GM18858 (cell line): ENCODE data around the gene MIER2.
"Not testable (repeated sequence)": the region's sequence is repeated elsewhere in the genome, so short reads cannot be mapped to it uniquely, and the experiment has no call there.

Source experiments
- ATAC-seq: cut with Tn5 transposase; IDR thresholded peaks from one replicate; pipeline ENCODE4 v1.9.1; 2021; ENCODE audit not compliant: unreplicated experiment

Gene MIER2

DNA sequence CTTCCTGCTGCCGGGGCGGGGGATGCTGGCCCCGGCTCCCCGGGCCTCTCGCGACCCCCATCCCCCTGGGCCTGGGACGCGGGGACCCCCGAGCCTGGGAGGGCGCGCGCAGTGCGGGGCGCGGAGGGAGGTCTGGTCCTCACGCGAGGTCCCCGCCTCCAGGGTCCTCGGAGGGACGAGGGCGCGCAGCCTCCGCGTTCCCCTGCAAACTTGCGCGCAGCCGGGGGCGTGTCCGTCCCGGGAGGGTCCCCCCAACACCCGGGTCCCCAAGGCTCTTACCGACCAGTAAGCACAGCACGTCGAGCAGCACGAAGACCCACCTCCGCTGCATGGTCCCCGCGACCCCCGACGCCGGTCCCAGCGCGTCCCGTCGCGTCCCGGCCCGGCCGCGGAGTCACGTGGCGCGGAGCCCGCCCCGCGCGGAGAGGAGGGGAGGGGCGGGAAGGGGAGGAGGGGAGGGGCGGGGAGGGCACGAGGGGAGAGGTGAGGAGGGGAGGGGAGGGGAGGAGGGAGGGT, 53.5 kb downstream of the MIER2 start, which contains the start of gene PLPP2:
TSS of gene PLPP2 (minus strand) at position 398 of the 516 bp plus-strand sequence. CDS start at position 331, 67 bp downstream.
- ATAC-seq: no peak

DNA sequence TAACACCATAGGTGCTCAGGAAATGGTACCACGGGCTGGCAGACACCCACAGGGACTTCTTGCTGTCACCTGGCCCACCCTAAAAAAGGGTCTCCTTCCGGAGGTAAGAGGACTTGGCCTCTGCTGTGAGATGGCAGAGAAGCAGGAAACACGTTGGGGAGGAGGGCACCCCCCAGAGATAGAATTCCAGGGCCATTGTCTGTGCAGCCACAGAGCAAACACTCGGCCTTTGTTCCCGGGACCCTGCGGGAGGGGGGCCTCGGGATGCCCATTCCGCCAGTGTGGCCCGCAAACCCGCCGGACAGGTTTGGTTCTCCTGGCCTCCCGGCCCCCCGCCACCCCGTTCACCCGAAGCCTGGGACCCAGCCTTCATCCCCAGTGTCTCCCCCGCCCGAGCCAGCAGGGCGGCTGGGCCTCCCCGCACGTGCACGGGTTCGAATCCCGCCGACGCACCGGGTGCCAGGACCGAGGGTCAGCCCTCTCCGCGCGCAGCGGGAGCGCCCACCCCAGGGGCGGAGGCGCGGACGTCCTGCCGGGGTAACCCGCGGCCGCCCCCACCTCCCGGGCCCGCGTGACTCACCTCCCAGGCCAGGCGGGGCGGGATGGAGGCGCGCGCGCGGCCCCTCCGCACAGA, 54.1 kb downstream of the MIER2 start:
- no peak for ATAC-seq

GRCh38 chr19:289651-290371, 54.8 kb downstream of the MIER2 start:
- ATAC-seq: no peak

DNA sequence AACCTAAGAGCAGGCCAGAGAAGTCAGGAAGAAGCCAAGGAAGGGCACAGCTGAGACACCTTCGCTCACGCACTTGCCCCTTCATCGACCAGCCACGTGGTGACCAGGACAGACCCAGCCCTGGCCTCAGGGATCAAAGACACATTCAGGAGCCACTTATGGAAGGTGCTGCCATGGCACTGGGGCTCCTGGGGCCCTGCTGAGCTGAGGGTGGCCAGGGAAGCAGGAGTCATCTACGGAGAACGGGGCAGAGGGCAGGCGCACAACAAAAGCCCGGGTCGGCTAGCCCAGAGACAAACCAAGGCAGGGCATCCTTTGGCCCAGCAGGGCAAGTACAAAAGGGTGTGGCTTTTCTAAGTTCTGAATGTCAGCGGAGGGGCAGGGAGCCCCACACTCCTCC, 55.7 kb downstream of the MIER2 start:
- no peak for ATAC-seq

DNA sequence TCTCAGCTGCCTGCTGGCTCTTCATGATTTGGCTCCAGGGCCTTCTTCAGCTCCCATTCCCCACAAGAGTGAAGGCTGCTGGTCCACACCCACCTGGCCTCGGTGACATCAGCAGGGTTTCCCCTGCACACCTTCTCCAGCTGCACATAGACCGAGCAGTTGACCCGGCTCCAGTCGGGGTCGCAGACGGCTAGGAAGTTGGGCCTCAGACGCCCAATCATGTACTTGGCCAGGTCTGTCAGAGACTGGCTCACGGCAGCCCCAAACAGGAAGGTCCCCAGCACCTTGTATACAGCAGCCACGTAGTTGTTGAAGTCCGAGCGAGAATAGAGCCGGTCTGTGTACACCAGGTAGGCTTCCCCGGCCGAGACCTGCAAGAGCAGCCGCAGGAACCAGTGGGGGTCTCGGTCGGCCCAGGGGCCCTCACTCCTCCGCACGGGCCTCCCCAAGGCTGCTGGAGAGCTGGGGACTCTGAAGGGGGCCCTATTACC, 57.2 kb downstream of the MIER2 start:
- no peak for ATAC-seq

GRCh38 chr19:283395-283794, 61.2 kb downstream of the MIER2 start:
- no peak for ATAC-seq

- no peak for ATAC-seq
Measured at GRCh38 chr19:282501-282900, 62.1 kb downstream of the MIER2 start.

DNA sequence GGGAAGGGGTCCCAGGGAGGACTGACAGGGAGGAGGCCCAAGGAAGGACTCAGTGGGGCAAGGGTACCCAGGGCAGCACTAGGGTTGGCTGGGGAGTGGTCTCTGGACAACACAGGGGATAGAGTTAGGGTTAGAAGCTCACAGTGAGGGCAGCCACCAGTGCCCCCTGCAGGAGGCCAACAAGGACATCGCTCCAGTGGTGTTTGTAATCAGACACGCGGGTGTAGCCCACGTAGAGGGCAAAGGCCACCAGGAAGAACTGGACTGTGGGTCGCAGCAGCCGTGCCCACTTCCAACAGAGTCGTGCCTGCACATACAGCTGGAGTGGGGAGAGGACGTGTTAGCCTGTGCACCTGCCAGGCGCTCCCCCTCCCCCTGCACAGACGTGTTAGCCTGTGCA, 62.6 kb downstream of the MIER2 start:
- ATAC-seq: no peak

GRCh38 chr19:281156-281853, 63.3 kb downstream of the MIER2 start:
- ATAC-seq: no peak

GRCh38 chr19:280541-281009, 64.0 kb downstream of the MIER2 start:
- ATAC-seq: no peak

DNA sequence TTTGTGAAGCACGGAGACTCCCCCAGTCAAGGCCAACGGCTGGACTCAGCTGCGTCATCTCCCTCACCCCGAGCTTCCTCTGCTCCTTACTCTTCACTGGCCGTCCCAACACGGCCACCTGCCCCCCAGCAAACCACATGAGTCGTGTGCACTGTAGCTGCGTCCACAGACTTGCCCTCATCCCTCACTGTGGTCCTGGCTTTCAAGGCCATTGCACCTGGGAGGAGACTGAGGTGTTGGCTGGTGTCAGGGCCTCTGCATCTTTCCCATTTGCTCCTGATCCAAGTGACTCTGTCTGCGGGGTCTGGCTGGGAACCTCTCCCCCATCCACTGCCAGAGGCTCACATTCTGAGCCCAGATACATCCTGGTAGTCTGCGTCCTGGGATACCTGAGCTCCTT, 64.9 kb downstream of the MIER2 start:
- no peak for ATAC-seq

- ATAC-seq: no peak
Measured at GRCh38 chr19:279231-279630, 65.4 kb downstream of the MIER2 start.

DNA sequence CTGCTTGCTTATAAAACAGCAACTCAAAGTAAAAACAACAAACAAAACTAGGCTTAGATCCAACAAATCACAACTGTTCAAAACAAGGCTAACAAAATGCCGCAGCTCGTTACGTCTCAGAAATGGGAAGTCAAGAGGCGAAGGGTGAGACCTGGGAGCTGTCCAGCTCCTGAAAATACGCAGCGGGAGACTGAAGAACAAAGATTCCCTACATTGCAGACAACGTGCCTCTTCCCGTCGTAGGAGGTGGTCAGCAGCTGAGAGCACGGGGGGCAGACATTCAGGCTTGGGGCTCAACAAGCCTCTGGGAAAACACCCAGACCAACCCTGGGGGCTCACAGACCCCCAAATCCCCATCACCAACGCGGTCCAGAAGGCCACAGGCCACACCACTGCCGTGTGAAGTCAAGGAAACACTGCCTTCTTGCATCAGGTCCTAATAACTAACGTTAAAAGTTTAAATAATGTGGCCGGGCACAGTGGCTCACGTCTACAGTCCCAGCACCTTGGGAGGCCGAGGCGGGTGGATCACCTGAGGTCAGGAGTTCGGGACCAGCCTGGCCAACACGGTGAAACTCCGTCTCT, 66.9 kb downstream of the MIER2 start:
- no peak for ATAC-seq

DNA sequence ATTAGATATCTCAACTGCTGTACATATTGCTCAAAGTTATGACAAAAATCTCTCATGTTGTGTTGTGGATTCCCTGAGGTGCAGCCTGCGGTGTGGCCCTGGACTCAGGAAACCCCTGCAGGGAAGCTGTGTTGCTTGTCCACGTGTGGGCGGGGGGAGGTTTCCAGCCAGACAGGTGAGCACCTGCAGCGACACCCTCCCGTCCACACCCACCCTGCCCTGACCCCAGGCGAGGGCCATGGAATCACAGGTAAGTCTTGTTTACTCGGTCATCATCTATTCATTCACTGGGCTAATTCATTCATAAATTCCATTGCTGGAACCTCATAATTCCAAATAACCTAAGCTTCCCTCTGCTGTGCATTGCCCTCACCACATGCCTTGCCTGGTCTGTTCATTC, 67.5 kb downstream of the MIER2 start:
- ATAC-seq: no peak

DNA sequence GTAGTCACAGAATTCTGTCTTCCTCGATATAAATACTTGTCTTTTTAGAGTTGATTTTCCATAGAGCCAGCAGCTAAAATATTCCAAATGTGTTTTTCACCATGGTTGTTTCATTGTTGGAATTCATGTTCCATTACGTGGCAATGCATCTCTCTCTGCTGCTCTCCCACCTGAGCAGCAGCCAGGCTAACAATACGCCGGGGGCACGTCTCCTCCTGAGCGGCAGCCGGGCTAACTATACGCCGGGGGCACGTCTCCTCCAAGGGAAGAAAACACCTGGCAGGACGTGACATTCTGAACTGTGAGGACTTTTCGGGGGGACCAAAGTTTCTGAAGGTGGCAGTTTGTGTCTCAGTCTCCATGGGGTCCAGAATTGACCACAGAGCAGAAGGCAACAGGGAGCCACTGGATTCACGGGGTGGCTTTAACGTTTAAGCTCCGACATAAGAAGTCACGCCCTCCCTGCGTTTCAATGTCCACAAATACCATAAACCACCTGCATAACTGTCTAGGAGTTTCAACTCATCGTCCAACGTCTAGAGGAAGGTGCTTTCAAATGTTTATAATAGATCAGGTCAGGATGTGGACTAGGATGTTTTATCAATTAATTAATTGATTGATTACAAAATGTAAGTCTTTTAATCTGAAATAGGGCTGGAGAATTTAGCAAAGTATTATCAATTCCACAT, 68.5 kb downstream of the MIER2 start:
- ATAC-seq: no peak

- no peak for ATAC-seq
Measured at GRCh38 chr19:275000-275399, 69.6 kb downstream of the MIER2 start.

DNA sequence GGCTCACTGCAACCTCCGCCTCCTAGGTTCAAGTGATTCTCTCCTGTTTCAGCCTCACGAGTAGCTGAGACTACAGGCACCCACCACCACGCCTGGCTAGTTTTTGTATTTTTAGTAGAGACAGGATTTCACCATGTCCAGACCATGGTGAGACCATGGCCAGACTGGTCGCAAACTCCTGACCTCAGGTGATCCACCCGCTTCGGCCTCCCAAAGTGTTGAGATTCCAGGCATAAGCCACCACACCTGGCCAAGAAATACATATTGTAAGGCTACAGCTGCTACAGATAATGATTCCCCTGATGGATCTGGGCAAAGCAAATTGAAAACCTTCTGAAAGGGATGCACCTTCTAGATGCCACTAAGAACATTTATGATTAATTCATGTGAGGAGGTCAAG, 71.2 kb downstream of the MIER2 start:
- ATAC-seq: no peak

- no peak for ATAC-seq
Measured at GRCh38 chr19:271856-272255, 72.7 kb downstream of the MIER2 start.

DNA sequence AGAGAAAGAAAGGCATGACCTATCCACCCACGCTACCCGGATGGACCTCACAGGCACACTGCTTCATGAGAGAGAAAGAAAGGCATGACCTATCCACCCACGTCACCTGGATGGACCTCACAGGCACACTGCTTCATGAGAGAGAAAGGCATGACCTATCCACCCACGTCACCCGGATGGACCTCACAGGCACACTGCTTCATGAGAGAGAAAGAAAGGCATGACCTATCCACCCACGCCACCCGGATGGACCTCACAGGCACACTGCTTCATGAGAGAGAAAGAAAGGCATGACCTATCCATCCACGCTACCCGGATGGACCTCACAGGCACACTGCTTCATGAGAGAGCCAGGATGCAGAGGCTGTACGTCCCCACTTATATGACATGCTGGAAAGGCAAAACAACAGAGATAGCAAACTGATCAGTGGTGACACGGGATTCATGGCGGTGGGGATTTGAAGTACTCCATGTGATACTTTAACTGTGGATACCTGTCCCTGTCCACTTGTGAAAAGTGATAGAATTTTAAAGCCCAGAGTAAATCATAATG, 73.8 kb downstream of the MIER2 start:
- ATAC-seq: not testable (repeated sequence)

DNA sequence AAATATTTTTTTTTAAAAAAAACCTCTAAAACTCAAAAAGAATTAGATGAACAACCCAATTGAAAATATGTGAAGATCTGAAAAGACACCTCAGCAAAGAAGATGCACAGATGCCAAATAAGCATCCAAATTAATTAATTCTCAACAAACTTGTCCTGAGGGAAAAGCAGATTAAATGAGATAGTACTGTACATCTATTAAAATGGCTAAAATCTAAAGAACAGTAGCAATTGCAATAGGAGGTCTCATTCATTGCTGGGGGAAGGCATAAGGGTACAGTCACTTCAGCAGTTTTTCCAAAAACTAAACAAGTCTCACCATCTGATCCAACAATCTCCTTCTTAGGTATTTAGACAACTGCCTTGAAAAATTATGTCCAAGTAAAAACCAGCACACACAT, 75.4 kb downstream of the MIER2 start:
- ATAC-seq: no peak
